SH-SY5Y (cell line): Measurements from ENCODE around the gene RTCB.

Experiments
- GATA2 ChIP-seq: IDR thresholded peaks from 2 replicates; pipeline ENCODE4 v1.6.1; 2011; ENCODE audit warnings: mild to moderate bottlenecking, low read depth, low read length
- GATA3 ChIP-seq: IDR thresholded peaks from 2 replicates; pipeline ENCODE4 v1.6.1; 2011; ENCODE audit warnings: low read depth, mild to moderate bottlenecking, low read length, moderate library complexity

Gene RTCB

GRCh38 chr22:32355760-32356159 is 56.3 kb downstream of the RTCB start:
- TF ChIP-seq GATA3 (no peak), GATA2 (no peak)

DNA sequence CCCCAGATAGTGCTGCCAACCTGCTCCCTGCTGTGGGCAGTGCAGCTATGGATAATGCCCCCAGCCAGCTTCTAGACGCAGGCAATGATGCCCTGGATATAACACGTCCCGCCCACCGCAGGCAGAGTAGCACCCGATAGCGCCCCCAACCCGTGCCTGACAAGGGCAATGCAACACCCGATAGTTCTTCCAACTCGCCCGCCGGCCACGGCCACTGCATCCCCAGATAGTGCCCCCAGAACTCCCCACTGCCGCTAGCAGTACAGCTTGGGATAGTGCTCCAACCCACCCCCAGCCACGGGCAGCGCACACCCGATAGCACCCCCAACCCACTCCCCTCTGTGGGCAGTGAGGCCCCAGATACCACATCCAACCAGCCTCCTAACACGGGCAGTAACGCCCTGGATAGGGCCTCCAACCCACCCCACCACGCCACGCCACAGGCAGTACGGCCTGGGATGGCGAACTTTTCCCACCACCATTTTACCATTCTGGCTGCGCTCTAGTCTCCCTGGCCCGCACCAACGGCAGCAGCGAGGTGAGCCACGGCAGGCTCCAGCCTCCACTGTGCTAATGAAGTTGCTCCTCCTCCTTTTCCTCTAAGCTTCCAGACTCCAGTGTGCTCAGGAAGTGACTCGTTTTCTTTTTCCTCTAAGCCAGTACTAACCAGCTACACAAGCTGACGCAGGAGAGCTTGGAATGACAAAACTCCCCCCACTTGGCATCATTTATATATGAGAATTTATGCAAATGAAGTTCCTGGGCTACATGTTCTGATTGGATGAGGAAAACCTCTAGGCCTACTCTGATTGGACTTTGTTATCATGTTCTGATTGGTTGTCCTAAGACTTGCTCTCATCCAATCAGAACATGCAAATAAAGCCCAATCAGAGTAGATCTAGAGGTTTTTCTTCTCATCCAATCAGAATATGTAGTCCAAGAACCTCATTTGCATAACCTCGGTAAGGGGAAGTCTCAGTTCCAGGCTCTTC is 57.4 kb downstream of the RTCB start:
- TF ChIP-seq GATA3, result no peak
- TF ChIP-seq GATA2, result no peak

DNA sequence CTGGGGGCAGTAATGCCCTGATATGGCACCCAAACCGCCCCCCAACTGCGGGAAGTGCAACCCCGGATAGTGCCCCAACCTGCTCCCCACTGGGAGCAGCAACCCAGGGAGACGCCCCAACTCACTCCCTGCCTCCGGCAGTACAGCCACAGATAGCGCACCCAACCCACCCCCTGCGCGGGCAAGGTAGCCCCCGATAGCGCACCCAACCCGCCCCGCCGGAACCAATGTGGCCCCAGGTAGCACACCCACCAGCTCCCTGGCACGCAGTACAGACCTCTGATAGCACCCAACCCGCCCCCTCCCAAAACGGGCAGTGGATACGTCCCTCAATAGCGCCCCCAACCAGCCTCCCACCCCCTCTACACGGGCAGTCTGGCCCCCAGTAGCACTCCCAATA is 58.2 kb downstream of the RTCB start:
- TF ChIP-seq GATA3, result no peak

GRCh38 chr22:32353292-32353691 is 58.8 kb downstream of the RTCB start:
- TF ChIP-seq GATA3, result no peak
- TF ChIP-seq GATA2, result no peak

GRCh38 chr22:32352681-32353080 is 59.4 kb downstream of the RTCB start:
- TF ChIP-seq GATA3 (no peak), GATA2 (no peak)

GRCh38 chr22:32348031-32348611 is 63.9 kb downstream of the RTCB start:
- TF ChIP-seq GATA3 (no peak), GATA2 (no peak)

GRCh38 chr22:32343941-32344340 is 68.1 kb downstream of the RTCB start:
- TF ChIP-seq GATA2 (no peak), GATA3 (no peak)

DNA sequence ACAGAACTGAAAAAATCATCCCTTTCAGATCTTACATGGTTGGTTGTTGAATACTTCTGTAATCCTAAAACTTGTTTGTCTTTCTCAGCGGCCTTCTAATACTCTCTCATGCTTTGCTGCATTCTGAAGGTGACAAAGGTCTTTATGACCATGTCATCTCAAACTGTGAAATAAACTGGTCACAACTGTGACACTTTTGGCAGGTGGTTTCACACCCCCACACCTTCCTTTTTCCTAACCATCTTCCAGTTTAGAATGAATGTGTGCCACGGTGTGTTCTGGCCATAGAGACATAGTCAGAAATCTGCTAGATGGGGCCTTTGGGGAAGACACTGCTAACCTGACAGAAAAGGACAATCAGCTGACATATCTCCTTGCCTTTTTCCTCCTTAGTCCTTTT is 69.1 kb downstream of the RTCB start:
- TF ChIP-seq GATA2 (no peak), GATA3 (no peak)

DNA sequence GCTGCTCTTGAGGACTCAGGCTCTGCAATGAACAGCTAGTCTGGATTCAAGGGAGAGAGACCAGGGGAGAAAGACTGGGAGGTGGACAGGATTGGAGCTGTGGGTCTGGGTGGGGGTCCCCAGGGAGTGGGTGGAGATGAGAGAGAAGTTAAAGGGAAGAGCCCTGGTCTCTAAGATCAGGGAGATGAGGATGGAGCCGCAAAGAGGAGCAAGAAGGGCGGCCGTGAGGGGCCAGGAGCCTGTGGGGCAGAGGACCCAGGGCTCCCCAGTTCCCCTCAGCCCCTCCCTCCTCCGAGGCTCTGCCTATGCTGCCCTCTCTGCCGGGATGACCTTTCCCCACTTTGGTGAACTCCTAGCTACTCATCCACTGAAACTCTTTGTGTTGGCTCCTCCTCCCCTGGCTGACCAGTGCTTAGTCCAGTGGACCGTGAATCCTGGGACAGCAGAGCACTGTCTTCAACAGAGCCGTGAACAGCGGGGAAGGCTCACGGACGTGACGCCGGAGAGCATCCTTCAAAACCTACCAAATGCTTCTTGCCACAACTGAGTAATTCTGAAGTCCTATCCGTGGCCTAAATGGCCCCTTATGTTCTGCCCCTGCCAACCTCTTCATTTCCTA is 70.8 kb downstream of the RTCB start:
- TF ChIP-seq GATA2, result no peak
- no peak for TF ChIP-seq GATA3

GRCh38 chr22:32340411-32340810 is 71.6 kb downstream of the RTCB start:
- TF ChIP-seq GATA3 (no peak), GATA2 (no peak)

DNA sequence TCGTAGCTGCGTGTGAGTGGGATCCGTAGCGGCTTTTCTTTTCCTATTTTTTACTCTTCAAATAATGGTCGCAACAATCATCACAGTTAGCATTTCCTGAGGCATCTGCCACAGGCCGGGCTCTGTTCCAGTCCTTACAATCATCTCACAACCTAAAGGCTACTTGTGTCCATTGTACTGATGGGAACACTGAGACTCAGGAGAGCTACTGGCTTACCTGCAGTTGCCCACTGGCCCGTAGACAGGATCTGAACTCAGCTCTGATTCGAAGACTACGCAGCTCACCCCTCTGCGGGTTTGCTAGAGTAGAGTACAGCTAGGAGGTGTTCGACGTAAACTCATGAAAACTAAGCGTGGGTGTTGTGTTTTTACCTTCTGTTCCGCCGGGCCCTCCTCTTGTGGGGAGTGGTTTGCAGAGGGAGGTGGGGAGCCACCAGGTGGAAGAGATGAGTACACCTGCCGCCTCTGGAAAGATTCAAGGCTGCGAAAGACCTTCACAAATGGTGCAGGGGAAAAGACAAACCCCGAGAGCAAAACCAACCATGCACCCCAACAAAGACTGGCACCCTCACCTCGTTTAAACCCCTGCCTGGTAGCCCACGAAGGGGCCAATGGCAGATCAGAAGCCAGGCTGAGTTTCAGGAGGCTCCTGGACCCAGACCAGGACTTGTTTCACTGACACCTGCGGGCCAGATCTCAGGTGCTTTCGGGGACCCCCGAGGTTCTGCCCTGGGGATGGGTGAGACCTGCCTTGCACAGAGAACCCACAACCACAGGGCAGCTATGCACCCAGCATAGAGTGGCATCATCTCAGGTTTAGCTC is 72.6 kb downstream of the RTCB start:
- no peak for TF ChIP-seq GATA3
- no peak for TF ChIP-seq GATA2

- TF ChIP-seq GATA3 (no peak), GATA2 (no peak)
These were observed 73.3 kb downstream of the RTCB start for GRCh38 chr22:32338757-32339156.
